SH-SY5Y (cell line): ENCODE results near the gene PRR14.

ENCODE experiments used
- GATA2 ChIP-seq: IDR thresholded peaks from 2 replicates; pipeline ENCODE4 v1.6.1; 2011; ENCODE audit warnings: mild to moderate bottlenecking, low read depth, low read length
- GATA3 ChIP-seq: IDR thresholded peaks from 2 replicates; pipeline ENCODE4 v1.6.1; 2011; ENCODE audit warnings: low read depth, mild to moderate bottlenecking, low read length, moderate library complexity

DNA sequence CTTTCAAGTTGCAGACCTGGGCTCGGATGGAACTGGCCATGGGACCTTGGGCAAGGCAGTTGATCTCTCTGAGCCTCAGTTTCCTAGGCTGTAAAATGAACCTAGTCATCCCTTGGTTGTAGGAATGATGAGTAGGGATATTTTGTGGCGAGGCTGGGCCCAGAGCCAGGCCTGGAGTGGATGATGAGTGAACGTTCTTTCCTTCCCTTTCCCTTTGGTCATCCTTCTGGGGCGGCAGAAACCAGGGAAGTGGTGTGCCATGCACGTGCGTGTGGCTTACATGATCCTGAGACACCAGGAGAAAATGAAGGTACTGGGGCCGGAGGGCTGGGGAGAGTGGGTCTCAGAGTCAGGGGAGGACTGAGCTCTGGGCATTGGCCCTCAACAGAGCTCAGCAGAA lies 15.9 kb downstream of the PRR14 start:
- no peak for TF ChIP-seq GATA3
- TF ChIP-seq GATA2 = no peak
